H1 (cell line): ENCODE measurements around the gene SF3A2. TPM values are rescaled to one million over a fixed set of nuclear protein-coding genes. Genes with fewer than 3 reads are reported as not detected.

ENCODE experiments used
- CBX5 ChIP-seq: fragments of 300-800, 300-1000 bp; sonication (generic); IDR thresholded peaks from 2 replicates; pipeline ENCODE4 v1.7.1; 2016; ENCODE audit warnings: antibody characterized with exemption, low read length, low read depth
- PHF8 ChIP-seq: fragments of 200-600 bp; sonication (generic); conservative IDR thresholded peaks from 2 replicates; pipeline ENCODE4 v1.7.1; 2012; ENCODE audit warnings: low read depth, mild to moderate bottlenecking, inconsistent platforms, low read length, moderate library complexity
- RAD21 ChIP-seq, 2 experiments: IDR thresholded peaks in 1 of 2; conservative IDR thresholded peaks in 1 of 2; 2 replicates each; pipeline ENCODE4 v1.6.1; 2011; ENCODE audit warnings: low read depth in 2 of 2, low read length in 2 of 2, improper control_type of control experiment in 1 of 2, inconsistent platforms in 1 of 2, mild to moderate bottlenecking in 1 of 2, moderate library complexity in 1 of 2
- SIRT6 ChIP-seq: IDR thresholded peaks from one replicate; pipeline ENCODE4 v1.7.1; 2012; ENCODE audit warnings: low read length, inconsistent platforms
- SIX5 ChIP-seq: IDR thresholded peaks from 2 replicates; pipeline ENCODE4 v1.6.1; 2011; ENCODE audit warnings: mild to moderate bottlenecking, low read depth, low read length
- SP4 ChIP-seq: IDR thresholded peaks from 2 replicates; pipeline ENCODE4 v1.6.1; 2012; ENCODE audit warnings: low read length, inconsistent platforms
- TAF7 ChIP-seq: optimal IDR thresholded peaks from 2 replicates; pipeline ENCODE3; 2011; ENCODE audit warnings: low read depth, mild to moderate bottlenecking, inconsistent platforms, low read length, moderate library complexity, borderline replicate concordance
- TBP ChIP-seq: IDR thresholded peaks from 2 replicates; pipeline ENCODE4 v1.6.1; 2011; ENCODE audit warnings: low read depth, low read length, improper control_type of control experiment
- polyA plus RNA-seq, 7 experiments: library from polyadenylated mRNA; depleted of rRNA in 3 of 7; stranded (reverse) in 5 of 7; unstranded in 2 of 7; fragments of >200 nt in 5 of 7; fragments of 200-250 nt in 2 of 7; gene quantifications; 1 replicate in 5 of 7; 2 replicates in 1 of 7; 4 replicates in 1 of 7; pipeline versions ENCODE4 v1.2.1 to v1.2.3, GENCODE V29; 2011 to 2013; ENCODE audit warnings: missing spikeins in 2 of 7, mixed read lengths in 2 of 7
- total RNA-seq: library from RNA; stranded (reverse); fragmentation: NEBNext Ultra II Directional; extraction: Animal tissue kit (Norgen Biotek cat#: 25700); gene quantifications from 2 replicates; pipeline ENCODE4 v1.2.1, GENCODE V29; 2021
- TF ChIP-seq, protein P1 (sequence below): fragments of 300-600 bp; sonication (generic); IDR thresholded peaks from 2 replicates; pipeline ENCODE4 v1.7.1; 2012; ENCODE audit warnings: low read length, moderate library complexity, mild to moderate bottlenecking, inconsistent platforms; ENCODE audit not compliant: insufficient replicate concordance

SF3A2 gene
- total and polyA plus RNA-seq, 2 of the 8 experiments (the other 6 are each of a cell fraction or from before 2014, with no cell fraction given): 15.3 to 146 TPM

DNA sequence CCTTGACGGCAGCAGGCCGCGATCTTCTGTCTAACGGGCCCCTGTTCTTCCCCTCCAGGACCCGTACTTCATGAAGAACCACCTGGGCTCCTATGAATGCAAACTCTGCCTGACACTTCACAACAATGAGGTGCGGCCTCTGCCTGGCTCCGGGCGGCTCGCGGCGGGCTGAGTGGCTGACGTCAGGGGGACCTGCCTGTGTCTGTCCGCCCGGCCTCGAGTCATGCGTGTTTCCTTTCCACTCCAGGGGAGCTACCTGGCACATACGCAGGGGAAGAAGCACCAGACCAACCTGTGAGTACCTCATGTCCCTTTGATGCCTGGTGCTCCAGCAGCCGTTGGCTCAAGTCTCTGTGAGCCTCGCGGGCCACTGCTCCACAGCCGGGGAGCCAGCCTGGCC is 7.9 kb downstream of the SF3A2 start (continued):
- TF ChIP-seq, protein P1, sequence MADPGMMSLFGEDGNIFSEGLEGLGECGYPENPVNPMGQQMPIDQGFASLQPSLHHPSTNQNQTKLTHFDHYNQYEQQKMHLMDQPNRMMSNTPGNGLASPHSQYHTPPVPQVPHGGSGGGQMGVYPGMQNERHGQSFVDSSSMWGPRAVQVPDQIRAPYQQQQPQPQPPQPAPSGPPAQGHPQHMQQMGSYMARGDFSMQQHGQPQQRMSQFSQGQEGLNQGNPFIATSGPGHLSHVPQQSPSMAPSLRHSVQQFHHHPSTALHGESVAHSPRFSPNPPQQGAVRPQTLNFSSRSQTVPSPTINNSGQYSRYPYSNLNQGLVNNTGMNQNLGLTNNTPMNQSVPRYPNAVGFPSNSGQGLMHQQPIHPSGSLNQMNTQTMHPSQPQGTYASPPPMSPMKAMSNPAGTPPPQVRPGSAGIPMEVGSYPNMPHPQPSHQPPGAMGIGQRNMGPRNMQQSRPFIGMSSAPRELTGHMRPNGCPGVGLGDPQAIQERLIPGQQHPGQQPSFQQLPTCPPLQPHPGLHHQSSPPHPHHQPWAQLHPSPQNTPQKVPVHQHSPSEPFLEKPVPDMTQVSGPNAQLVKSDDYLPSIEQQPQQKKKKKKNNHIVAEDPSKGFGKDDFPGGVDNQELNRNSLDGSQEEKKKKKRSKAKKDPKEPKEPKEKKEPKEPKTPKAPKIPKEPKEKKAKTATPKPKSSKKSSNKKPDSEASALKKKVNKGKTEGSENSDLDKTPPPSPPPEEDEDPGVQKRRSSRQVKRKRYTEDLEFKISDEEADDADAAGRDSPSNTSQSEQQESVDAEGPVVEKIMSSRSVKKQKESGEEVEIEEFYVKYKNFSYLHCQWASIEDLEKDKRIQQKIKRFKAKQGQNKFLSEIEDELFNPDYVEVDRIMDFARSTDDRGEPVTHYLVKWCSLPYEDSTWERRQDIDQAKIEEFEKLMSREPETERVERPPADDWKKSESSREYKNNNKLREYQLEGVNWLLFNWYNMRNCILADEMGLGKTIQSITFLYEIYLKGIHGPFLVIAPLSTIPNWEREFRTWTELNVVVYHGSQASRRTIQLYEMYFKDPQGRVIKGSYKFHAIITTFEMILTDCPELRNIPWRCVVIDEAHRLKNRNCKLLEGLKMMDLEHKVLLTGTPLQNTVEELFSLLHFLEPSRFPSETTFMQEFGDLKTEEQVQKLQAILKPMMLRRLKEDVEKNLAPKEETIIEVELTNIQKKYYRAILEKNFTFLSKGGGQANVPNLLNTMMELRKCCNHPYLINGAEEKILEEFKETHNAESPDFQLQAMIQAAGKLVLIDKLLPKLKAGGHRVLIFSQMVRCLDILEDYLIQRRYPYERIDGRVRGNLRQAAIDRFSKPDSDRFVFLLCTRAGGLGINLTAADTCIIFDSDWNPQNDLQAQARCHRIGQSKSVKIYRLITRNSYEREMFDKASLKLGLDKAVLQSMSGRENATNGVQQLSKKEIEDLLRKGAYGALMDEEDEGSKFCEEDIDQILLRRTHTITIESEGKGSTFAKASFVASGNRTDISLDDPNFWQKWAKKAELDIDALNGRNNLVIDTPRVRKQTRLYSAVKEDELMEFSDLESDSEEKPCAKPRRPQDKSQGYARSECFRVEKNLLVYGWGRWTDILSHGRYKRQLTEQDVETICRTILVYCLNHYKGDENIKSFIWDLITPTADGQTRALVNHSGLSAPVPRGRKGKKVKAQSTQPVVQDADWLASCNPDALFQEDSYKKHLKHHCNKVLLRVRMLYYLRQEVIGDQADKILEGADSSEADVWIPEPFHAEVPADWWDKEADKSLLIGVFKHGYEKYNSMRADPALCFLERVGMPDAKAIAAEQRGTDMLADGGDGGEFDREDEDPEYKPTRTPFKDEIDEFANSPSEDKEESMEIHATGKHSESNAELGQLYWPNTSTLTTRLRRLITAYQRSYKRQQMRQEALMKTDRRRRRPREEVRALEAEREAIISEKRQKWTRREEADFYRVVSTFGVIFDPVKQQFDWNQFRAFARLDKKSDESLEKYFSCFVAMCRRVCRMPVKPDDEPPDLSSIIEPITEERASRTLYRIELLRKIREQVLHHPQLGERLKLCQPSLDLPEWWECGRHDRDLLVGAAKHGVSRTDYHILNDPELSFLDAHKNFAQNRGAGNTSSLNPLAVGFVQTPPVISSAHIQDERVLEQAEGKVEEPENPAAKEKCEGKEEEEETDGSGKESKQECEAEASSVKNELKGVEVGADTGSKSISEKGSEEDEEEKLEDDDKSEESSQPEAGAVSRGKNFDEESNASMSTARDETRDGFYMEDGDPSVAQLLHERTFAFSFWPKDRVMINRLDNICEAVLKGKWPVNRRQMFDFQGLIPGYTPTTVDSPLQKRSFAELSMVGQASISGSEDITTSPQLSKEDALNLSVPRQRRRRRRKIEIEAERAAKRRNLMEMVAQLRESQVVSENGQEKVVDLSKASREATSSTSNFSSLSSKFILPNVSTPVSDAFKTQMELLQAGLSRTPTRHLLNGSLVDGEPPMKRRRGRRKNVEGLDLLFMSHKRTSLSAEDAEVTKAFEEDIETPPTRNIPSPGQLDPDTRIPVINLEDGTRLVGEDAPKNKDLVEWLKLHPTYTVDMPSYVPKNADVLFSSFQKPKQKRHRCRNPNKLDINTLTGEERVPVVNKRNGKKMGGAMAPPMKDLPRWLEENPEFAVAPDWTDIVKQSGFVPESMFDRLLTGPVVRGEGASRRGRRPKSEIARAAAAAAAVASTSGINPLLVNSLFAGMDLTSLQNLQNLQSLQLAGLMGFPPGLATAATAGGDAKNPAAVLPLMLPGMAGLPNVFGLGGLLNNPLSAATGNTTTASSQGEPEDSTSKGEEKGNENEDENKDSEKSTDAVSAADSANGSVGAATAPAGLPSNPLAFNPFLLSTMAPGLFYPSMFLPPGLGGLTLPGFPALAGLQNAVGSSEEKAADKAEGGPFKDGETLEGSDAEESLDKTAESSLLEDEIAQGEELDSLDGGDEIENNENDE: no peak
- TF ChIP-seq SP4 (no peak), SIX5 (no peak), SIRT6 (no peak), CBX5 (no peak), TBP (no peak), PHF8 (no peak), TAF7 (no peak), RAD21 (IDR thresholded peaks at IDR 0.05 in 1 of 2, conservative IDR thresholded peaks at IDR 0.05 in 1 of 2; ENCODE audit: low read depth in 2 of 2, low read length in 2 of 2) (no peak)
